GM18909 (cell line): ENCODE results near the gene ARHGAP26.
A peak's percentile ranks its signal among the peaks of the same experiment; 100 is the strongest.

ENCODE experiments used
- ATAC-seq: cut with Tn5 transposase; IDR thresholded peaks from one replicate; pipeline ENCODE4 v1.9.1; 2021; ENCODE audit warnings: mild to moderate bottlenecking; ENCODE audit not compliant: unreplicated experiment, poor library complexity

ARHGAP26 gene

GRCh38 chr5:143180751-143181150, 410.6 kb downstream of the ARHGAP26 start:
- ATAC-seq = no peak

GRCh38 chr5:143181173-143181572, 411.0 kb downstream of the ARHGAP26 start:
- no peak for ATAC-seq

GRCh38 chr5:143182106-143182505, 411.9 kb downstream of the ARHGAP26 start:
- ATAC-seq = no peak

- peak; percentile 69 for ATAC-seq
Measured at GRCh38 chr5:143182901-143183820, 413.0 kb downstream of the ARHGAP26 start.

- no peak for ATAC-seq
Measured at GRCh38 chr5:143183989-143184388, 413.8 kb downstream of the ARHGAP26 start.

GRCh38 chr5:143186623-143187022, 416.4 kb downstream of the ARHGAP26 start:
- ATAC-seq = peak; percentile 25

GRCh38 chr5:143187495-143187894, 417.3 kb downstream of the ARHGAP26 start:
- ATAC-seq = no peak

- no peak for ATAC-seq
Measured at GRCh38 chr5:143188083-143188482, 417.9 kb downstream of the ARHGAP26 start.

- no peak for ATAC-seq
Measured at GRCh38 chr5:143188692-143189091, 418.5 kb downstream of the ARHGAP26 start.

- ATAC-seq = no peak
Measured at GRCh38 chr5:143190260-143190810, 420.2 kb downstream of the ARHGAP26 start.

GRCh38 chr5:143191720-143192119, 421.5 kb downstream of the ARHGAP26 start:
- no peak for ATAC-seq

GRCh38 chr5:143192191-143192900, 422.2 kb downstream of the ARHGAP26 start:
- ATAC-seq = no peak

GRCh38 chr5:143194206-143194605, 424.0 kb downstream of the ARHGAP26 start:
- ATAC-seq = no peak

GRCh38 chr5:143194713-143195112, 424.5 kb downstream of the ARHGAP26 start:
- no peak for ATAC-seq

GRCh38 chr5:143195491-143195890, 425.3 kb downstream of the ARHGAP26 start:
- no peak for ATAC-seq

- ATAC-seq = no peak
Measured at GRCh38 chr5:143196601-143197259, 426.6 kb downstream of the ARHGAP26 start.

GRCh38 chr5:143197260-143197656, 427.1 kb downstream of the ARHGAP26 start:
- ATAC-seq = no peak

GRCh38 chr5:143198332-143198731, 428.2 kb downstream of the ARHGAP26 start:
- no peak for ATAC-seq

GRCh38 chr5:143199161-143199560, 429.0 kb downstream of the ARHGAP26 start:
- no peak for ATAC-seq

- no peak for ATAC-seq
Measured at GRCh38 chr5:143199843-143200242, 429.7 kb downstream of the ARHGAP26 start.
